ENCODE measurements around the gene CYSLTR2. TPM values are rescaled to one million over a fixed set of nuclear protein-coding genes. Genes with fewer than 3 reads are reported as not detected.

The CYSLTR2 gene
- total and polyA plus RNA-seq, 11 donors: 1.8 to 11.5 (median 5.4) TPM

GRCh38 chr13:48679941-48680680, 26.4 kb downstream of the CYSLTR2 start:
- peak overlapping the region in 4 of 12 donors; percentile 7 to 35 (median 24) for H3K4me3 ChIP-seq
- 72 to 80% (median 77%) methylated on average over 10 of the region's 10 CpGs for WGBS, 4 donors
- ATAC-seq (peak in 2 of 4 donors; percentile 26 to 42), DNase-seq (no peak)
- H3K36me3 ChIP-seq: no peaks in the 10 kb centered on the region
- H3K4me1 ChIP-seq: peaks cover 0 to 28% (median 0%) of the 10 kb centered on the region in 12 donors
- H3K9me3 ChIP-seq: no peaks in the 10 kb centered on the region
- intact Hi-C loops (cut with DNase I): no loop called here
- no peaks in the 10 kb centered on the region for H3K27me3 ChIP-seq
- H3K27ac ChIP-seq: peak overlapping the region in 7 of 12 donors; percentile 7 to 54 (median 30)
- no peak for TF ChIP-seq POLR2A (IDR thresholded peaks at IDR 0.05)
- TF ChIP-seq CTCF (IDR thresholded peaks at IDR 0.05): no peak

GRCh38 chr13:48680756-48681392, 27.1 kb downstream of the CYSLTR2 start:
- H3K36me3 ChIP-seq: no peaks in the 10 kb centered on the region
- H3K9me3 ChIP-seq: no peaks in the 10 kb centered on the region
- H3K27me3 ChIP-seq: no peaks in the 10 kb centered on the region
- H3K4me3 ChIP-seq: peak overlapping the region in 2 of 12 donors; percentile 7 to 35
- TF ChIP-seq CTCF (IDR thresholded peaks at IDR 0.05): no peak
- TF ChIP-seq POLR2A (IDR thresholded peaks at IDR 0.05): no peak
- DNase-seq (no peak), ATAC-seq (no peak)
- 75 to 85% (median 79%) methylated on average over 6 of the region's 6 CpGs for WGBS, 4 donors
- intact Hi-C loops (cut with DNase I): no loop called here
- peaks cover 0 to 28% (median 0%) of the 10 kb centered on the region in 12 donors for H3K4me1 ChIP-seq
- peak overlapping the region in 7 of 12 donors; percentile 3 to 64 (median 33) for H3K27ac ChIP-seq

DNA sequence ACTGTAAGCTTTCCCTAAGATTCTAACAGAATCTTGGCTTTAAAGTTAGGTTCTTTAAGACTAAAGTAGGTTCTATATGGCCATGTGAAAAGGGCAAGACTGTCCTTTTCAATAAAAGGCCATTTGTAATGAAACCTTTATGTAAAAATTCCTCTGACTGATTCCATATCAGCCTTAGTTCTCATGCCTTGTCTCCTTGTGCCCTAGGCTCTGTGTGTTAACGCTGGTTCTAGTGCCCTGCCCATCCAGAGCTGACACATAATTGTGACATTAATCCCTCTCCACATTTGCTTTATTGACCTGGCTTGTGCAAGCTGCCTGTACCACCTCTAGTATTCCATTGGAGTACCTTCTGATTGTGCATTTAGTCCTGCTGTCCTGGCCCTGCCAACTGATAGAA, 28.2 kb downstream of the CYSLTR2 start:
- 77 to 88% (median 85%) methylated on average over 1 of the region's 1 CpG for WGBS, 4 donors
- ATAC-seq: no peak
- intact Hi-C loops (cut with DNase I): no loop called here
- Histone ChIP-seq H3K4me1 (peaks cover 0 to 28% (median 0%) of the 10 kb centered on the region in 12 donors), H3K27ac (peak overlapping the region in 1 of 12 donors; percentile 28), H3K4me3 (no peak overlapping the region), H3K36me3 (no peaks in the 10 kb centered on the region), H3K9me3 (no peaks in the 10 kb centered on the region), H3K27me3 (no peaks in the 10 kb centered on the region)
- no peak for TF ChIP-seq POLR2A (IDR thresholded peaks at IDR 0.05)
- no peak for TF ChIP-seq CTCF (IDR thresholded peaks at IDR 0.05)
- no peak for DNase-seq

DNA sequence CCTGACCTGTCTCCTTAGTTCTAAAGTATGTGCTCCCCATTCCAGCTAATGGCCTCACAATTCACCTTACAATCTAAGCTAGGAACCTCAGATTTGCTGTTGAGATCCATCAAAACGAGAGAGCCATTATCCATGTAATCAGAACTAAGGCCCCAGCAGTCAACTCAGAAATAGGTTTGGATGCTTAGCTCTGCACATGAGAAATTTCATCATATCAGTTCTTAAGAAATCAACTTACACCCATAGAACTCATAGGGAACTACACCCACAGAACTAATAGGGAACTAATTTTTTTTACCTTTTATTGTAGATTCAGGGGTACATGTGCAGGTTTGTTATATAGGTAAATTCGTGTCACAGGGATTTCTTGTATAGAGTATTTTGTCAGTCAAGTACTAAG, 28.7 kb downstream of the CYSLTR2 start:
- Histone ChIP-seq H3K4me1 (peaks cover 0 to 25% (median 0%) of the 10 kb centered on the region in 12 donors), H3K27me3 (no peaks in the 10 kb centered on the region), H3K36me3 (no peaks in the 10 kb centered on the region), H3K9me3 (no peaks in the 10 kb centered on the region), H3K27ac (peak overlapping the region in 1 of 12 donors; percentile 28), H3K4me3 (no peak overlapping the region)
- 71 to 78% (median 73%) methylated on average over 2 of the region's 2 CpGs for WGBS, 4 donors
- intact Hi-C loops (cut with DNase I): no loop called here
- DNase-seq: no peak
- no peak for ATAC-seq
- TF ChIP-seq CTCF (IDR thresholded peaks at IDR 0.05) (no peak), POLR2A (IDR thresholded peaks at IDR 0.05) (no peak)
